B cell (primary cell): ENCODE results near the gene FAAH. TPM values are rescaled to one million over a fixed set of nuclear protein-coding genes. Genes with fewer than 3 reads are reported as not detected.

ENCODE experiments used
- ATAC-seq: fragments of 200-7000 bp; cut with Tn5 transposase; one replicate; pipeline ENCODE4 v1.10.0; 2021; ENCODE audit warnings: low read depth, mild to moderate bottlenecking, moderate number of reproducible peaks, moderate library complexity
- CTCF ChIA-PET: fragments of 350-600 bp; sonication (Branson Sonifier 250); formaldehyde crosslinking; loops from one replicate; lab custom pipeline; 2021; ENCODE audit warnings: antibody characterized with exemption, inconsistent platforms; lab: Charles Lee
- POLR2A ChIA-PET: fragments of 350-600 bp; sonication (Branson Sonifier 250); formaldehyde crosslinking; loops from one replicate; lab custom pipeline; 2021; ENCODE audit warnings: antibody characterized with exemption; lab: Charles Lee
- DNase-seq: peaks from one replicate; pipeline ENCODE4 v3.0.0; 2013
- H2AFZ ChIP-seq: 2 replicates; pipeline ENCODE4 v1.6.1; 2012; ENCODE audit warnings: mild to moderate bottlenecking, low read depth, low read length; ENCODE audit not compliant: insufficient read depth, poor library complexity, severe bottlenecking
- H3K27ac ChIP-seq, 2 donors: 1 replicate in 1 of 2; 2 replicates in 1 of 2; pipeline ENCODE4 v1.5.1; 2012 to 2013; ENCODE audit warnings: low read length in 2 of 2, mild to moderate bottlenecking in 2 of 2, moderate library complexity in 1 of 2
- H3K27me3 ChIP-seq, 4 experiments: fragments of 200-600 bp in 1 of 4; sonication (generic) in 1 of 4; replicated peaks in 1 of 4; 1 replicate in 2 of 4; 2 replicates in 2 of 4; pipeline versions ENCODE4 v1.6.1 to v1.7.0; 2013 to 2016; ENCODE audit warnings: low read length in 3 of 4, mild to moderate bottlenecking in 2 of 4, mixed read lengths in 1 of 4, moderate library complexity in 1 of 4; ENCODE audit not compliant: insufficient read depth in 4 of 4, control insufficient read depth in 3 of 4; ENCODE audit errors: control extremely low read depth in 1 of 4
- H3K36me3 ChIP-seq, 2 experiments: replicated peaks in 1 of 2; 1 replicate in 1 of 2; 2 replicates in 1 of 2; pipeline versions ENCODE4 v1.6.1 to v1.7.1; 2013; ENCODE audit warnings: low read length in 1 of 2; ENCODE audit not compliant: insufficient read depth in 2 of 2, control insufficient read depth in 1 of 2; ENCODE audit errors: control extremely low read depth in 1 of 2, extremely low read depth in 1 of 2
- H3K4me1 ChIP-seq, 2 donors: fragments of 200-600 bp in 1 of 2; sonication (generic) in 1 of 2; 1 replicate in 1 of 2; 2 replicates in 1 of 2; pipeline versions ENCODE4 v1.5.1 to v1.6.1; 2013 to 2017; ENCODE audit warnings: low read length in 2 of 2; ENCODE audit not compliant: control insufficient read depth in 2 of 2, insufficient read depth in 2 of 2
- H3K4me2 ChIP-seq: replicated peaks from 2 replicates; pipeline ENCODE3; 2012; ENCODE audit warnings: mild to moderate bottlenecking, low read depth, low read length; ENCODE audit not compliant: poor library complexity, severe bottlenecking
- H3K4me3 ChIP-seq, 5 experiments: fragments of 200-600 bp in 1 of 5; sonication (generic) in 1 of 5; 1 replicate in 3 of 5; 2 replicates in 2 of 5; pipeline versions ENCODE4 v1.5.1 to v1.7.0; 2011 to 2016; ENCODE audit warnings: low read length in 4 of 5, mild to moderate bottlenecking in 4 of 5, low read depth in 2 of 5, control low read depth in 1 of 5, moderate library complexity in 1 of 5; ENCODE audit not compliant: insufficient read depth in 1 of 5; ENCODE audit errors: control extremely low read depth in 1 of 5, extremely low read depth in 1 of 5
- H3K79me2 ChIP-seq: fragments of 200-600 bp; sonication (generic); one replicate; pipeline ENCODE4 v1.6.0; 2016; ENCODE audit warnings: low read length; ENCODE audit not compliant: control insufficient read depth, insufficient read depth
- H3K9ac ChIP-seq: fragments of 200-600 bp; sonication (generic); 2 replicates; pipeline ENCODE4 v1.6.1; 2017; ENCODE audit warnings: mild to moderate bottlenecking, low read length, moderate library complexity
- H3K9me3 ChIP-seq, 3 donors: one replicate each; pipeline versions ENCODE4 v1.6.1 to v1.7.1; 2013; ENCODE audit warnings: low read length in 2 of 3; ENCODE audit not compliant: control insufficient read depth in 2 of 3, insufficient read depth in 1 of 3; ENCODE audit errors: control extremely low read depth in 1 of 3
- H4K20me1 ChIP-seq: 2 replicates; pipeline ENCODE4 v1.6.0; 2012; ENCODE audit warnings: mild to moderate bottlenecking, low read length; ENCODE audit not compliant: insufficient read depth, control insufficient read depth, poor library complexity, severe bottlenecking
- H3K27ac Mint-ChIP-seq: one replicate; pipeline ENCODE4 v1.8.0; 2021; ENCODE audit warnings: mixed read lengths
- H3K27me3 Mint-ChIP-seq: one replicate; pipeline ENCODE4 v1.8.0; 2021; ENCODE audit warnings: mixed read lengths
- H3K4me1 Mint-ChIP-seq: one replicate; pipeline ENCODE4 v1.8.0; 2021; ENCODE audit warnings: mixed read lengths
- H3K4me3 Mint-ChIP-seq: one replicate; pipeline ENCODE4 v1.8.0; 2021; ENCODE audit warnings: mixed read lengths
- H3K9me3 Mint-ChIP-seq: one replicate; pipeline ENCODE4 v1.8.0; 2022; ENCODE audit warnings: mixed read lengths; ENCODE audit not compliant: insufficient read depth
- CTCF ChIP-seq: fragments of 200-600 bp; IDR thresholded peaks from one replicate; pipeline ENCODE4 v1.8.0; 2022; ENCODE audit warnings: antibody characterized with exemption, mild to moderate bottlenecking
- EZH2 ChIP-seq: IDR thresholded peaks from 2 replicates; pipeline ENCODE4 v1.6.1; 2012; ENCODE audit warnings: borderline replicate concordance, low read depth, mild to moderate bottlenecking, moderate library complexity, low read length; ENCODE audit not compliant: insufficient read depth, poor library complexity, severe bottlenecking
- WGBS: methylation state at CpG from one replicate; pipeline ENCODE4 v1.1.5; 2013; ENCODE audit warnings: missing lambda C conversion rate; ENCODE audit not compliant: insufficient coverage; 5-methylcytosine and 5-hydroxymethylcytosine counted together
- intact Hi-C: fragments of 100-400 bp; cut with micrococcal nuclease; formaldehyde crosslinking; loops from one replicate; pipeline ENCODE4 v1.10.0; 2022
- polyA plus RNA-seq: library from polyadenylated mRNA; depleted of rRNA; stranded (reverse); fragments of >200 nt; gene quantifications from 2 replicates; pipeline ENCODE4 v1.2.3, GENCODE V29; 2012
- total RNA-seq, 2 donors: library from RNA; stranded (reverse); fragments of 120-200 nt in 1 of 2; gene quantifications; 1 replicate in 1 of 2; 2 replicates in 1 of 2; pipeline versions ENCODE4 v1.2.3 to v1.2.4, GENCODE V29; 2013 to 2022

The FAAH gene
- total and polyA plus RNA-seq, 2 donors (not counting 1 experiment from before 2014, with no cell fraction given) = 5.6 to 9.6 TPM

- intact Hi-C loops = no loop called here
- no peaks in the 10 kb centered on the region for H3K27me3 Mint-ChIP-seq
- no peak for DNase-seq
- TF ChIP-seq CTCF (no peak), EZH2 (no peak)
- Histone ChIP-seq H3K27ac (no peak overlapping the region), H3K4me3 (no peak overlapping the region), H4K20me1 (no peaks in the 10 kb centered on the region), H3K4me2 (no peak overlapping the region), H3K79me2 (no peaks in the 10 kb centered on the region), H2AFZ (no peak overlapping the region), H3K9ac (no peak overlapping the region), H3K36me3 (no peaks in the 10 kb centered on the region), H3K27me3 (no peaks in the 10 kb centered on the region), H3K4me1 (no peaks in the 10 kb centered on the region), H3K9me3 (no peaks in the 10 kb centered on the region)
- H3K4me1 Mint-ChIP-seq = no peaks in the 10 kb centered on the region
- H3K27ac Mint-ChIP-seq = no peak overlapping the region
- 91% methylated on average over 12 of the region's 13 CpGs for WGBS
- H3K4me3 Mint-ChIP-seq = no peak overlapping the region
- CTCF ChIA-PET = interaction anchor here (0.5 kb wide), 1 partner anchor 64 kb away, joined by 5 read pairs; no protein-coding TSS in a partner anchor
- POLR2A ChIA-PET = no interaction called here
- no peaks in the 10 kb centered on the region for H3K9me3 Mint-ChIP-seq
- ATAC-seq = no peak
These were observed 18.9 kb downstream of the FAAH start for GRCh38 chr1:46412893-46413595.

GRCh38 chr1:46413596-46413985 is 19.5 kb downstream of the FAAH start:
- H3K4me3 ChIP-seq = no peak overlapping the region
- H4K20me1 ChIP-seq = no peaks in the 10 kb centered on the region
- DNase-seq (no peak), ATAC-seq (no peak)
- H3K9ac ChIP-seq = no peak overlapping the region
- H3K27me3 ChIP-seq = no peaks in the 10 kb centered on the region
- Mint-ChIP-seq H3K4me3 (no peak overlapping the region), H3K27ac (no peak overlapping the region), H3K4me1 (no peaks in the 10 kb centered on the region), H3K27me3 (no peaks in the 10 kb centered on the region), H3K9me3 (no peaks in the 10 kb centered on the region)
- ChIA-PET POLR2A (no interaction called here), CTCF (interaction anchor here (0.5 kb wide), 1 partner anchor 65 kb away, joined by 5 read pairs; no protein-coding TSS in a partner anchor)
- WGBS = 85% methylated on average over 4 of the region's 7 CpGs
- H2AFZ ChIP-seq = no peak overlapping the region
- no peaks in the 10 kb centered on the region for H3K79me2 ChIP-seq
- no peak for TF ChIP-seq EZH2
- no peak for TF ChIP-seq CTCF
- H3K4me2 ChIP-seq = no peak overlapping the region
- no peaks in the 10 kb centered on the region for H3K4me1 ChIP-seq
- H3K9me3 ChIP-seq = no peaks in the 10 kb centered on the region
- H3K27ac ChIP-seq = no peak overlapping the region
- intact Hi-C loops = no loop called here
- no peaks in the 10 kb centered on the region for H3K36me3 ChIP-seq
